Erythroblast (primary cell): Measurements from ENCODE around the gene AK5.

Experiments
- DNase-seq, 2 experiments: peaks; one replicate each; lab custom pipeline; 2025; lab: John Stamatoyannopoulos, UW
- GATA1 ChIP-seq: IDR thresholded peaks from 2 replicates; pipeline ENCODE4 v1.6.1; 2011; ENCODE audit warnings: low read depth, mild to moderate bottlenecking, control low read depth, low read length, moderate library complexity
- POLR2A ChIP-seq: IDR thresholded peaks from 2 replicates; pipeline ENCODE4 v1.6.1; 2011; ENCODE audit warnings: mild to moderate bottlenecking, low read length

AK5 gene

DNA sequence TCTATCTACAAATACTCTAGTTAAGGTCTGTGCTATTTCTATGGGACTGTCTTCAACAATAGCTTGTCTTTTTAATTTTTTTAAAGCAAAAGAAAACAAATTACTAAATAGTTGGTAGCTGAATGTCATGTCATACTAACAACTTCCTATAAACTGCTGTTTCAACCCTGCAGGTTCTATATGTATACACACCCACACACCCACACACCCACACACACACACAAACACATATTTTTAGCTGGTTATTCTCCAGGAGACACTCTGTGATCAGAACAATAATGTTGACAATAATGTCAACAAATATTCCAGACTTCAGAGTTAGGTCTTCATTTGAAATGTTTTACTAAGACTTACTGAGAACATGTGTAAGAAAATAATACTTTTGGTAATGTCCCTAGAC, 66.7 kb downstream of the AK5 start:
- TF ChIP-seq POLR2A (no peak), GATA1 (no peak)
- no peak for DNase-seq

DNA sequence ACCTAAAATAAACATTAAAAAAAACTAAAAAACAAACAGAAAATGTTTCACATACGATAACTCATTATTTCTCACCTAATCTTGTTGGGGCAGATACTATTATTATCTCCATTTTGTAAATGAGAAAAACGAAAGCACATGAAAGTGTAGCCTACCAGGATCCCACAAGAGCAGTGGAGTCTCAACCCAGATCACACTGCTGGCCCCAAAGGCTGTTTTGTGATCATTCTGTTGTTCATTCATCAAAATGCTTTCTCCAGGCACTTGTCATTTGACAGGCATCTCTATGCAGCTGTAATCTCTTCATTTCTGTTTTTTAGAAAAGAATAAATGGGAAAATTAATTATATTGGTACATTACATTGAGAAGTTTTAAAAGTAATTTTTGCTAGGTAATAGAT, 67.5 kb downstream of the AK5 start:
- TF ChIP-seq GATA1 (no peak), POLR2A (no peak)
- no peak for DNase-seq

DNA sequence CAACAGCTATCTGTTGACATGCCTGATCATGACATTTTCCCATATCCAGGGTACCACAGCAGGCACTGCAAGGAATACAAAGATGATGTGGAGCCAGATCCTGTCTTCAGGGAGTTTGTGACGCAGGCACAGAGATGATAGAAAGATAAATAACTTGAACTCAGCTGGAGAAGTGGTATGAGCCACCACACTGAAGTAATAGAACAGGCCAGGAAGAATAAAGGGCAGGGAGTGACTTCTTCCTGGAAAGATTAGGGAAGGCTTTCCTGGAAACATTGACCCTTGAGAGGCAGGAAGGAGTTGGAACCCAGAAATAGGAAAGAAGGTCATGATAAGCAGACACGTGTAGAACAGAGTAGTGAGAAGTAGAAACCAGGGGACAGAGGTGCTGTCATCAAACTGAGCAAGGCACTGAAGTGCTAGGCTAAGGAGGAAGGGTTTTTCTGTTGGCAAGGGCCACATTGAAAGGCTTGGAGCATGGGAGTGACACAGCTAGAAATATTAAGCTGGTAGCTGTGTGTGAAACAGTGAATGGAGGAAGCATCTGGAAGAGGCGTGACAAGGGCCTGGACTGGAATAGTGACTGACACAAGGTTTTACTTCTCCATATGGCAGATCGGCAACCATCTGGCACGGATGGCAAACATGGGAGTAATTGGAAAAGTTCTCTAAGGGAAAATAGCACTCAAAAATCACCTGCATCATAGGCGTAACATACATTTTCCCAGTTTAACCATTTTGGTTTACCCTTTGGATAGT, 68.4 kb downstream of the AK5 start:
- no peak for DNase-seq
- no peak for TF ChIP-seq POLR2A
- TF ChIP-seq GATA1, result no peak

DNA sequence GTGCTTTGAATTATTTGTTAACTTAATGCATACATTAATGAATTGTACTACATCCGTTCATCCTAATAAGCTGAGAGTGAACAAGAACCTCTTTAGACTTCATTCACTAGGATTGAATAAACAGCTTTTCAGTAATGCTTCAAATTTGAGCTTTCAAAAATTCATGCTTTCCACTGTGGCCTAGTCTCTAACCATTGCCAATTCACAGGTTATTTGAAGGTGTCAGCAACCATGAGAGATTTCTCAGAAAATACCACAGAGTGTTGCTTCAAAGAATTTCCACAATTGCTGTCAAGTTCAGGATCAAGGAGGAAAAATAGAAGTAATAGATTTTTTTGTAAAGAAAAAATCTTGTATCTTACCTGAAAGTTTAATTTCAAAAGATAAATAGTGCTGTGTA, 72.7 kb downstream of the AK5 start:
- DNase-seq, result no peak
- TF ChIP-seq GATA1 (no peak), POLR2A (no peak)

DNA sequence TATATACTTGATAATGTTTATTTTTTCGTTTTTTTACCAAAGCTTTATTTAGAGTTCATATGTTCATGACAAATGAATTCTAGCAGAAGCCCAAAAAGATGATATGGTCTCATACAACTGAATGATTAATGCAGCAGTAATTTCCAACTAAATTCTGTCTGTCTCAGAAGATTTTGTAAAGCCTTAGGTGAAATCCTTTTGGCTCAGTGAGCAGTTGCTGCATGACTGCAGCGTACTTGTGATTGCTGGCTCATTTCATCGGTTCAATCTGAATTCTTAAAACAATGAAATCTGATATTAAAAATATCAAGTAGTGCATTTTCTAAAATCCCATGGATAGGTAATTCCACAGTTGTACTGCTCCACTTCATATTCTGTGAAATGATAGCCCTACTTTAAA, 73.2 kb downstream of the AK5 start:
- no peak for TF ChIP-seq POLR2A
- no peak for TF ChIP-seq GATA1
- no peak for DNase-seq

- no peak for TF ChIP-seq POLR2A
- no peak for TF ChIP-seq GATA1
These were observed 74.3 kb downstream of the AK5 start for GRCh38 chr1:77356136-77356535.

DNA sequence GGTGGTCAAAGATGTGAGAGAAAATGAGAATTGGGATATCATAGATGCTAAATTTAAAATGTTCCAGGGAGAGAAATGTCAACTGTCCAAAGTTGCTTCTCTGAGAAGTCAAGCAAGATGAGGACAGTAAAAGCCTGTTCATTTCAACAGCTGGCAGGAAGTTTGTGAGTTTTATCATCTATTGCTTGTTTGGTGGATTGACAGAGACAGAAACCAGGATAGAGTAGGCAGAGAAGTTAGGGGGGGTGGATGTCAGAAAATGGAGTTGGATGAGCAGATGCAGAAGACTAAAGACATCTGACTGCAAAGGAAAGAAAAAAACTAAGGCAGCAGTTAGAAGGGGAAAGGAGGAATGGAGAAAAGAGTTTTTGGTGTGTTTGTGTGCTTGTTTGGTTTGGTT, 78.4 kb downstream of the AK5 start:
- DNase-seq, result no peak
- TF ChIP-seq POLR2A (no peak), GATA1 (no peak)

More at GRCh38 chr1:77356136-77356535, 74.3 kb downstream of the AK5 start:
- no peak for DNase-seq

DNA sequence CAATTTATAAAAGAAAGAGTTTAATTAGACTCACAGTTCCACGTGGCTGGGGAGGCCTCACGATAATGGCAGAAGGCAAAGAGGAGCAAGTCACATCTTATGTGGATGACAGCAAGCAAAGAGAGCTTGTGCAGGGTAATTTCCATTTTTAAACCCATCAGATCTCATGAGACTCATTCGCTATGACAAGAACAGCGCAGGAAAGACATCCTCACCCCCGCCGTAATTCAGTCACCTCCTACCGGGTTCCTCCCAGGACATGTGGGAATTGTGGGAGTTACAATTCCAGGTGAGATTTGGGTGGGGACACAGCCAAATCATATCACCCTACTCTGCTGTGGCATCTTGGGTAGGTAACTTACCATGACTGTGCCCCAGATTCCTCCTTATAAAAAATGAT, 79.8 kb downstream of the AK5 start:
- TF ChIP-seq GATA1, result no peak
- no peak for TF ChIP-seq POLR2A
- no peak for DNase-seq

- no peak for TF ChIP-seq GATA1
- no peak for TF ChIP-seq POLR2A
- DNase-seq, result no peak
These were observed 88.3 kb downstream of the AK5 start for GRCh38 chr1:77370161-77370560.

DNA sequence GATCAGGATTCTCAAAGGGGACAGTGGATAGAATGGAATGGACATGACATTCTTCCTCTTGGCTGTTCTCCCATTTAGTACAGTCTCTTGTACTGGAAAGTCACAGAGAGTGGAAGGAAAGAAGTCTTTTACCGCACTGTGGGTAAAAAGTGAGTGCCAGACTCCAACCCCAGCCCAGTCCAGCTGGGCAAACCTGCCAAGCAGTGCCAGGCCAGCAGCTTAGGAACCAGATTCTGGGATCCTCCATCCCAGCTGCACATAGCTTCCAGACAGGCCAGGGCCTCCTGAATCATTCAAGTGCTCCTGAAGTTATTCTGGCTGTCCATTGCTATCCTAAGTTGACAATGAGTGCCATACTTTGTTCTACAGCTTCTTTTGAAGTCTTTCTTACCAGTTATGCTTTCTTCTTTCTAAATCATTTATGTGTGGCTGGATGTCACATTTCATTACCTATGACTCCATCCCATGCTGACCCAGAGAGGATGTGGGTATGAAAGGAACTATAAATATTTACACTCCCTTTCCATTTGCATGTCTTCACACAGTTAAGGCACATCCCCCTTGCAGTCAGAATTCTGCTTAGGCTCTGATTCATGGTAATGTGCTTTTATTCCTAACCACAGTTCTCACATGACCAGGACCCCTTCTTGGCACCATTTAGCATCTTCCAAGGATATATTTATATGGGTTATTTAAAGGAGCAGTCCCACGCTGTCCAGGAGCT, 88.9 kb downstream of the AK5 start:
- DNase-seq, result no peak
- TF ChIP-seq GATA1 (no peak), POLR2A (no peak)

DNA sequence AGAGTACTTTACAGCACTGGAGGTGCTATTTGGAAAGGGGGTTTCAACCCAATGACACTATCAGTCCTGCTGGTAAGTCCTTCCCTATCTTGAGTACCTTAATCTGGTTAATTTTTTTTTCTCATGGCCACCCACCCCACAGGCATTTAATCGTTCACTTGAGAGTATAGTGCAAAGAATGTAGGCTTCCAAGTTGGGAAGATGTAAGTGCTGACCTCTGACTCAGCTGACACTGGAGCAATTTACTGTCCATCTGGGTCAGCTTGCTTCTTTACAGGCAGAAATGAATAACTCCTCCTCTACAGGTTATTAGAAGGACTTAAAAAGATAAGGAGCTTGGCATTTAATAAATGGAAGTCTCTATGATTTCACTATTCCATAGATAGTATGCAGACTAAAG, 89.6 kb downstream of the AK5 start:
- no peak for DNase-seq
- TF ChIP-seq GATA1, result no peak
- no peak for TF ChIP-seq POLR2A

- TF ChIP-seq POLR2A (no peak), GATA1 (no peak)
These were observed 91.9 kb downstream of the AK5 start for GRCh38 chr1:77373702-77374101.

DNA sequence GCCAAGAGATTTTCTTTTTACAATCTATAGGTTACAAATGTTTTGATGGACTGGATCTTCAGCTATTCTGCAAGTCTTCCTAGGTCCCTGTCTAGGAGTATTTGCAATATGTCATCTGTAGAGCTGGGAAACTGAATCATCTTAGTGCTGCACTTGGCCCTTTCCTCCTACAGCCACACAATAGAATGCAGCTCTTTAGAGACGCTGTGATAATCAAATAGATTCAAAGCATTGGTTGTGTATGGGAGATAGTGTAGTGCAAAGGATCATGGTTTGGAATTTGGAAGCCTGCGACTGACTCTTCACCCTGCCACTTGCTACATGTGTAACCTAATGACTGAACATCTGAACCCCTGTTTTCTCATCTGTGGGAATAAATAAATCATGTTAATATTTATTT, 93.7 kb downstream of the AK5 start:
- no peak for DNase-seq
- TF ChIP-seq GATA1 (no peak), POLR2A (no peak)

More at GRCh38 chr1:77373702-77374101, 91.9 kb downstream of the AK5 start:
- no peak for DNase-seq

DNA sequence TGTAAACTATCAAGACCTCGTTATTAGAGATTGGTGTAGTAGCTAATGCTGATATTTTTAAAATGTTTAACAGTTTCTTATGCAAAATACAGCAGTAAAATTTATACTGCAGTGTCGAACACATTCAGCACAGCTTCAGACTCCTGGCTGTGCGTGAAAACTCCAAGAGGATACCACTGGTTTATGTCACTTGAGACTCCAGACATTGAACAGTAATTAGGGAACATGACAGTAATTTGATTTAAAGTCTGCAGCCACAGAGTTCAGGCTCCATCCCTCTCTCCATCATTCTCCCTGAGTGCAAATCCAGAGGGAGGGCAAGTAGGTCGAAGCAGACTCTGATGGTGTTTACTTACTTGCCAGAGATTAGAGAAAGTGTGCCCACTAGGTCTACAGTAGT, 94.2 kb downstream of the AK5 start:
- TF ChIP-seq GATA1 (no peak), POLR2A (no peak)
- DNase-seq, result no peak
